Breast epithelium (tissue), 4 donors: ENCODE results near the gene PKDCC. TPM values are rescaled to one million over a fixed set of nuclear protein-coding genes. Genes with fewer than 3 reads are reported as not detected.
"Not testable (repeated sequence)": the region's sequence is repeated elsewhere in the genome, so short reads cannot be mapped to it uniquely, and the experiment has no call there.

Experiments used
- DNase-seq, 2 donors: peaks; one replicate each; pipeline ENCODE4 v3.0.0-alpha.2; 2019; ENCODE audit warnings: low spot score in 2 of 2
- H3K27ac ChIP-seq, 2 donors: fragments of 200-600 bp; sonication (generic) in 1 of 2; one replicate each; pipeline ENCODE4 v1.5.1; 2016 to 2019; ENCODE audit warnings: mild to moderate bottlenecking in 1 of 2
- H3K27me3 ChIP-seq, 2 donors: fragments of 200-600 bp; sonication (generic) in 1 of 2; one replicate each; pipeline versions ENCODE4 v1.5.1 to v1.6.0; 2017 to 2019; ENCODE audit warnings: control low read depth in 1 of 2, mild to moderate bottlenecking in 1 of 2
- H3K36me3 ChIP-seq: fragments of 200-600 bp; one replicate; pipeline ENCODE4 v1.5.1; 2019
- H3K4me1 ChIP-seq, 2 donors: fragments of 200-600 bp; sonication (generic); one replicate each; pipeline ENCODE4 v1.5.1; 2016 to 2019; ENCODE audit warnings: control low read depth in 1 of 2
- H3K4me3 ChIP-seq, 3 donors: fragments of 200-600 bp; sonication (generic); 1 replicate in 2 of 3; 2 replicates in 1 of 3; pipeline ENCODE4 v1.5.1; 2016 to 2019; ENCODE audit warnings: mild to moderate bottlenecking in 3 of 3, moderate library complexity in 2 of 3
- H3K9me3 ChIP-seq, 2 donors: fragments of 200-600 bp; sonication (generic) in 1 of 2; one replicate each; pipeline ENCODE4 v1.5.1; 2016 to 2019; ENCODE audit warnings: control low read depth in 1 of 2
- CTCF ChIP-seq, 3 donors: fragments of 450-650 bp; IDR thresholded peaks; one replicate each; pipeline ENCODE4 v1.5.1; 2016 to 2017; ENCODE audit warnings: antibody characterized with exemption in 3 of 3, mild to moderate bottlenecking in 3 of 3, moderate library complexity in 3 of 3
- POLR2A ChIP-seq: fragments of 450-650 bp; IDR thresholded peaks from one replicate; pipeline ENCODE4 v1.6.1; 2016; ENCODE audit warnings: antibody characterized with exemption, mild to moderate bottlenecking, moderate library complexity
- POLR2AphosphoS5 ChIP-seq, 3 donors: sonication (generic); formaldehyde crosslinking; IDR thresholded peaks; one replicate each; pipeline ENCODE4 v1.6.1; 2017; ENCODE audit warnings: antibody characterized with exemption in 3 of 3
- intact Hi-C: fragments of 100-400 bp; cut with DNase I; formaldehyde crosslinking; loops from one replicate; pipeline ENCODE4 v1.15.1; 2023; ENCODE audit warnings: low total_unique reads
- total RNA-seq, 3 donors: library from RNA; depleted of rRNA; stranded (reverse); fragments of >200 nt; gene quantifications; one replicate each; pipeline ENCODE4 v1.1.0, GENCODE V29; 2016

The PKDCC gene
- total RNA-seq, 3 donors from 2014 or later: 19.3 to 131 (median 95.4) TPM

- TF ChIP-seq CTCF (IDR thresholded peaks at IDR 0.05): no peak
- TF ChIP-seq POLR2A: no peak
- no peak for TF ChIP-seq POLR2AphosphoS5 (IDR thresholded peaks at IDR 0.05)
- no peaks in the 10 kb centered on the region for H3K4me1 ChIP-seq
- H3K36me3 ChIP-seq: no peaks in the 10 kb centered on the region
- H3K9me3 ChIP-seq: no peaks in the 10 kb centered on the region
- no peaks in the 10 kb centered on the region for H3K27me3 ChIP-seq
- H3K27ac ChIP-seq: no peak overlapping the region
- intact Hi-C loops: no loop called here
- no peak for DNase-seq
- no peak overlapping the region for H3K4me3 ChIP-seq
These were observed 26.8 kb downstream of the PKDCC start for GRCh38 chr2:42074661-42075060.

DNA sequence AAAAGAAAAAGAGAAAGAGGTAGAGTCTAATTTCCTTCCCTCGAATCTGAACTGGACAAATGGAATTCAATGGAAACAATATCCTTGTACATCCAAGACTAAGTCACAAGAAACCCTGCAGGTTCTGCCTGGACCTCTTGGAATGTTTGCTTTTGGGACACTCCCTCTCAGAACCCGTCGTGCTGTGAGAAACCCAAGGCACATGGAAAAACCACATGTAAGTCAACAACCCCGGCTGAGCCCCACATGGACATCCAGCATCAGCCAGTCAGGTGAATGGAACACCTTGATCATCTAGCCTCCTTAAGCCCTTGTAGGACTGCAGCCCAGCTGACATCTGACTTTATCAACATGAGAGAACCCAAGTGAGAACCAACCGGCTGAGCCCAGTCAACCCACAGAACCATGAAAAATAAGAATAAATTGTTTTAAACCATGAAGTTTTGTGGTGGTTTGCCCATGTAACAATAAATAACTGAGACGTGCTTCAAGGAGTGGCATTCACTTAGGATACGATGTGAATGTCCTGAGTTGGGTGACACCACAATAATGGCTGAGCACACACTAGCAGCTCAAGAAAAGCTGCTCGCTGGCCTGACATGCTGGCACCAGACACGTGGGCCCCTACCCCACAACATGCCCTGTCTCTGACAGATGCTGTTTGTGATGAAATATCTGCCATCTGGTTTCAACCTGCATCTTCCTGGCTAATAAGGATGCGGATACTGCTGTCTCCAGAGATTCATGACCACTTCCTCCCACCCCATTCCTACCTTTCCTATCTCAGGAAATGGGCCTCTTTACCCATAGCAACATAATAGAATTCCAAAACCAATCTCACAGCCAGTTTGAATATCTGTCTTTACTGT is 28.8 kb downstream of the PKDCC start:
- no peaks in the 10 kb centered on the region for H3K27me3 ChIP-seq
- H3K4me1 ChIP-seq: no peaks in the 10 kb centered on the region
- no peak overlapping the region for H3K4me3 ChIP-seq
- no peaks in the 10 kb centered on the region for H3K36me3 ChIP-seq
- TF ChIP-seq POLR2A: no peak
- TF ChIP-seq CTCF (IDR thresholded peaks at IDR 0.05): no peak
- TF ChIP-seq POLR2AphosphoS5 (IDR thresholded peaks at IDR 0.05): no peak
- no peaks in the 10 kb centered on the region for H3K9me3 ChIP-seq
- intact Hi-C loops: no loop called here
- H3K27ac ChIP-seq: no peak overlapping the region
- no peak for DNase-seq

GRCh38 chr2:42077343-42077742 is 29.5 kb downstream of the PKDCC start:
- intact Hi-C loops: no loop called here
- H3K36me3 ChIP-seq: no peaks in the 10 kb centered on the region
- TF ChIP-seq CTCF (IDR thresholded peaks at IDR 0.05) (no peak), POLR2A (no peak), POLR2AphosphoS5 (IDR thresholded peaks at IDR 0.05) (no peak)
- no peak overlapping the region for H3K4me3 ChIP-seq
- no peaks in the 10 kb centered on the region for H3K27me3 ChIP-seq
- no peaks in the 10 kb centered on the region for H3K9me3 ChIP-seq
- no peak for DNase-seq
- no peak overlapping the region for H3K27ac ChIP-seq
- H3K4me1 ChIP-seq: no peaks in the 10 kb centered on the region

GRCh38 chr2:42079737-42080287 is 32.0 kb downstream of the PKDCC start:
- Histone ChIP-seq H3K36me3 (no peaks in the 10 kb centered on the region), H3K4me1 (no peaks in the 10 kb centered on the region), H3K9me3 (no peaks in the 10 kb centered on the region), H3K27ac (no peak overlapping the region), H3K4me3 (no peak overlapping the region), H3K27me3 (no peaks in the 10 kb centered on the region)
- DNase-seq: no peak
- TF ChIP-seq CTCF (IDR thresholded peaks at IDR 0.05) (no peak), POLR2AphosphoS5 (IDR thresholded peaks at IDR 0.05) (no peak)
- intact Hi-C loops: no loop called here

DNA sequence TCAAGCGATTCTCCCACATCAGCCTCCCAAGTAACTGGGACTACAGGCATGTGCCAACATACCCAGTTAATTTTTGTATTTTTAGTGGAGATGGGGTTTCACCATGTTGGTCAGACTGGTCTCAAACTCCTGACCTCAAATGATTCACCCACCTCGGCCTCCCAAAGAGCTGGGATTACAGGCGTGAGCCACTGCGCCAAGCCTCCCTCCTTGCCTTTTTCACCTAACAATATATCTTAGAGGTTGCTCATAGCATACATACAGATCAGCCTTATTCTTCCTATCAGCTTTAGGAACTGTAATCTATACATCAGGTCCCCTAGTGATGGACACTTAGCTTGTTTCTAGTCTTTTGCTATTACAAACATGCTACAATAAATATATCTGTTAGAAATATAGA is 33.3 kb downstream of the PKDCC start:
- H3K27me3 ChIP-seq, H3K27ac ChIP-seq, H3K4me1 ChIP-seq, intact Hi-C loops, H3K4me3 ChIP-seq, H3K9me3 ChIP-seq, H3K36me3 ChIP-seq, DNase-seq: not testable (repeated sequence)
